Thyroid gland (tissue), 4 donors: ENCODE data around the gene ANKLE1.

ENCODE experiments used
- CTCF ChIP-seq, 6 experiments: fragments of 200-600 bp in 3 of 6; fragments of 450-650 bp in 3 of 6; sonication (generic) in 3 of 6; IDR thresholded peaks; one replicate each; pipeline ENCODE4 v1.5.1; 2016 to 2019; ENCODE audit warnings: antibody characterized with exemption in 6 of 6, mild to moderate bottlenecking in 2 of 6, inconsistent platforms in 1 of 6, moderate library complexity in 1 of 6
- POLR2A ChIP-seq, 2 donors: fragments of 450-650 bp; IDR thresholded peaks; one replicate each; pipeline ENCODE4 v1.6.1; 2017; ENCODE audit warnings: antibody characterized with exemption in 2 of 2, mild to moderate bottlenecking in 2 of 2, moderate library complexity in 1 of 2

DNA sequence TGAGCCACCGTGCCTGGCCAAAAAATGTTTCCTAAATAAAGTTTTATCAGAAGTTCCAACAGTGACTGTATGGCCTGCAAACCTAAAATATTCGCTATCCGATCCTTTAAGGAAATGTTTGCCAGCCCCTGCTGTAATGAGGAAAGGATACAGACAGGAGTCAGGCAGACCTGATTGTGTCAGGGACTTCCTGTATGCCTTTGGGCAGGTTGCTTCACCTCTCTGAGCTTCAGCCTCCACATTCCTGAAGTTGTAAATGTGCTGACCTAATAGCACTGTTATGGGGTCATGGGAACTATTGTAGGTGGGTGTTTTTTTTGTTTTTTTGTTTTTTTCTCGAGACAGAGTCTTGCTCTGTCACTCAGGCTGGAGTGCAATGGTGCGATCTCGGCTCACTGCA is 15.3 kb downstream of the ANKLE1 start:
- TF ChIP-seq CTCF (IDR thresholded peaks at IDR 0.05) (no peak), POLR2A (IDR thresholded peaks at IDR 0.05) (no peak)
